Measurements from ENCODE around the gene SRSF2. TPM values are rescaled to one million over a fixed set of nuclear protein-coding genes. Genes with fewer than 3 reads are reported as not detected.

SRSF2 gene
- total and polyA plus RNA-seq, 9 of the 15 experiments (the other 6 are each of a cell fraction or from before 2014, with no cell fraction given): 161 to 583 (median 393) TPM

DNA sequence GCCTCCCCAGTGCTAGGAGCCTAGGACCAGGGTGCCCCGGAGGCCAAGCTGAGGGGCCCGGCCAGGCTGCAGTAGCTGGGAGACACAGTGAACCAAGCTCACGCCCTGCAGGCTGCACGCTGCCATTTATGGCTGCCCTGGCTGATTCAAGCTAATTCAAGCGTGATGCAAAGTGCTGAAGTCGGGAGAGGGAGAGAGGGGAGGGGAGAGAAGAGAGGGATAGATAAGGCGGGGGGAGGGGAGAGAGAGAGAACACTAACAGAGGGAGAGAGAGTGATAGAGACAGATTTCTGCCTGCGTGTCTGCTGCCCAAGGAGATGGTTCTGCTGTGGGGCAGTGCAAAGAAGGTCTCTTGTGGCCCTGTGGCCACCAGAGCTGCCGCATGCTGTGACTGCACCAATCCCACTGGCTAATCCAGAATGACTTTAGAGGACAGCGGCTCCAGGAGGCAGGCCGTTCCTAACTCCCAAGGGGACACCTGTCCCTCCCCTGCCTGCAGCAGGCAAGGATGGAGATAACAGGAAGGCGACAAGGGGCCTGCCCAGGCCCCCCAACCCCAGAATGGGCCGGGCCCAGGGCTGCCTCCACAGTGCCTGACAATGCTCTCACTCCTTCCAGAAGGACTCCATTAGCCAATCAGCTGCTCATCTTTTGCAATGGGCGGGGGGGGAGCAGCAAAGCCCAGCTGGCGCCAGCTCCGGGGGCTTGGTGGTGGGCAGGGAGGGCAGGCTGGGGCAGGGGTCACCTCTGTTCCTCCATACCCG lies 39.2 kb downstream of the SRSF2 start (continued):
- TF ChIP-seq, protein P1, sequence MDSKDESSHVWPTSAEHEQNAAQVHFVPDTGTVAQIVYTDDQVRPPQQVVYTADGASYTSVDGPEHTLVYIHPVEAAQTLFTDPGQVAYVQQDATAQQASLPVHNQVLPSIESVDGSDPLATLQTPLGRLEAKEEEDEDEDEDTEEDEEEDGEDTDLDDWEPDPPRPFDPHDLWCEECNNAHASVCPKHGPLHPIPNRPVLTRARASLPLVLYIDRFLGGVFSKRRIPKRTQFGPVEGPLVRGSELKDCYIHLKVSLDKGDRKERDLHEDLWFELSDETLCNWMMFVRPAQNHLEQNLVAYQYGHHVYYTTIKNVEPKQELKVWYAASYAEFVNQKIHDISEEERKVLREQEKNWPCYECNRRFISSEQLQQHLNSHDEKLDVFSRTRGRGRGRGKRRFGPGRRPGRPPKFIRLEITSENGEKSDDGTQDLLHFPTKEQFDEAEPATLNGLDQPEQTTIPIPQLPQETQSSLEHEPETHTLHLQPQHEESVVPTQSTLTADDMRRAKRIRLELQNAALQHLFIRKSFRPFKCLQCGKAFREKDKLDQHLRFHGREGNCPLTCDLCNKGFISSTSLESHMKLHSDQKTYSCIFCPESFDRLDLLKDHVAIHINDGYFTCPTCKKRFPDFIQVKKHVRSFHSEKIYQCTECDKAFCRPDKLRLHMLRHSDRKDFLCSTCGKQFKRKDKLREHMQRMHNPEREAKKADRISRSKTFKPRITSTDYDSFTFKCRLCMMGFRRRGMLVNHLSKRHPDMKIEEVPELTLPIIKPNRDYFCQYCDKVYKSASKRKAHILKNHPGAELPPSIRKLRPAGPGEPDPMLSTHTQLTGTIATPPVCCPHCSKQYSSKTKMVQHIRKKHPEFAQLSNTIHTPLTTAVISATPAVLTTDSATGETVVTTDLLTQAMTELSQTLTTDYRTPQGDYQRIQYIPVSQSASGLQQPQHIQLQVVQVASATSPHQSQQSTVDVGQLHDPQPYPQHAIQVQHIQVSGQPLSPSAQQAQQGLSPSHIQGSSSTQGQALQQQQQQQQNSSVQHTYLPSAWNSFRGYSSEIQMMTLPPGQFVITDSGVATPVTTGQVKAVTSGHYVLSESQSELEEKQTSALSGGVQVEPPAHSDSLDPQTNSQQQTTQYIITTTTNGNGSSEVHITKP (IDR thresholded peaks at IDR 0.05; ENCODE audit: partially characterized antibody): peak; percentile 10
- TF ChIP-seq HDAC2 (IDR thresholded peaks at IDR 0.05): peak; percentile 95
- TF ChIP-seq HIVEP1 (CRISPR knock-in tag; IDR thresholded peaks at IDR 0.05): no peak
- TF ChIP-seq RBFOX2 (IDR thresholded peaks at IDR 0.05; ENCODE audit: low read depth, low read length): peak; percentile 81
- TF ChIP-seq ZNF41 (CRISPR knock-in tag; conservative IDR thresholded peaks at IDR 0.05): no peak
- peak; percentile 76 for TF ChIP-seq POLR2G (IDR thresholded peaks at IDR 0.05; ENCODE audit: low read depth, low read length)
- peak; percentile 91; the same call in 1 of the 2 replicates for TF ChIP-seq ELF4 (CRISPR knock-in tag; IDR thresholded peaks at IDR 0.05)
- TF ChIP-seq MNT (conservative IDR thresholded peaks at IDR 0.05): 0 out of 4 replicates have a peak, but pooled peaks of 1 of the 2 experiments have one; percentile 26
- TF ChIP-seq MEIS2 (IDR thresholded peaks at IDR 0.05; ENCODE audit: partially characterized antibody): no peak
- peak; percentile 87; the same call in 1 of the 2 replicates for TF ChIP-seq LEF1 (IDR thresholded peaks at IDR 0.05)
- peak; percentile 25; the same call in 1 of the 2 replicates for TF ChIP-seq RAD51 (IDR thresholded peaks at IDR 0.05; ENCODE audit: borderline replicate concordance, low read depth)
- TF ChIP-seq RAD21 (CRISPR knock-in tag; conservative IDR thresholded peaks at IDR 0.05 in 1 of 2, IDR thresholded peaks at IDR 0.05 in 1 of 2): no peak
- TF ChIP-seq SMC3 (conservative IDR thresholded peaks at IDR 0.05; ENCODE audit: insufficient read depth, low read depth, low read length): no peak
- TF ChIP-seq NCOA1 (IDR thresholded peaks at IDR 0.05; ENCODE audit: low read depth): peak; percentile 45; the same call in 1 of the 2 replicates
- TF ChIP-seq EP300 (IDR thresholded peaks at IDR 0.05; ENCODE audit: low read length): peak; percentile 56
- TF ChIP-seq ZNF239 (CRISPR knock-in tag; IDR thresholded peaks at IDR 0.05): no peak
- no peak for TF ChIP-seq SP1 (CRISPR knock-in tag; IDR thresholded peaks at IDR 0.05)
- TF ChIP-seq MTA2 (IDR thresholded peaks at IDR 0.05; ENCODE audit: low read depth): peak; percentile 57
- peak; percentile 52 for TF ChIP-seq CHD2 (IDR thresholded peaks at IDR 0.05; ENCODE audit: low read depth, low read length)
- peak; percentile 85 for TF ChIP-seq ARID1B (IDR thresholded peaks at IDR 0.05)
- TF ChIP-seq RBM17 (IDR thresholded peaks at IDR 0.05; ENCODE audit: borderline replicate concordance, low read depth, low read length): no peak
- peak; percentile 84 for TF ChIP-seq CBFA2T3 (IDR thresholded peaks at IDR 0.05)
- TF ChIP-seq MTA3 (IDR thresholded peaks at IDR 0.05; ENCODE audit: borderline replicate concordance): peak; percentile 65; the same call in 1 of the 2 replicates
- TF ChIP-seq CXXC5 (CRISPR knock-in tag; IDR thresholded peaks at IDR 0.05): peak; percentile 56; the same call in 1 of the 2 replicates
- peak; percentile 31; the same call in 1 of the 2 replicates for TF ChIP-seq ATF7 (IDR thresholded peaks at IDR 0.05)
- TF ChIP-seq TAL1 (IDR thresholded peaks at IDR 0.05): peak; percentile 59

All from K562 (cell line).